BLaER1 (cell line): Measurements from ENCODE around the gene SEMA3B.
A peak's percentile ranks its signal among the peaks of the same experiment; 100 is the strongest.

ENCODE experiments used
- H3K27ac ChIP-seq: shearing (Covaris generic); formaldehyde crosslinking; 2 replicates; pipeline ENCODE4 v1.8.1; 2022
- H3K27me3 ChIP-seq: shearing (Covaris generic); formaldehyde crosslinking; 2 replicates; pipeline ENCODE4 v1.8.1; 2022
- H3K36me3 ChIP-seq: shearing (Covaris generic); formaldehyde crosslinking; 2 replicates; pipeline ENCODE4 v1.8.1; 2022
- H3K4me1 ChIP-seq: shearing (Covaris generic); formaldehyde crosslinking; 2 replicates; pipeline ENCODE4 v1.8.1; 2022
- H3K4me2 ChIP-seq: shearing (Covaris generic); formaldehyde crosslinking; 2 replicates; pipeline ENCODE4 v1.8.1; 2022
- H3K4me3 ChIP-seq: shearing (Covaris generic); formaldehyde crosslinking; 2 replicates; pipeline ENCODE4 v1.8.1; 2022
- H3K9ac ChIP-seq: shearing (Covaris generic); formaldehyde crosslinking; 2 replicates; pipeline ENCODE4 v1.8.1; 2022
- H3K9me3 ChIP-seq: shearing (Covaris generic); formaldehyde crosslinking; 2 replicates; pipeline ENCODE4 v1.8.1; 2022
- H4K20me1 ChIP-seq: shearing (Covaris generic); formaldehyde crosslinking; 2 replicates; pipeline ENCODE4 v1.8.1; 2022
- Cebpa-rat ChIP-seq: shearing (Covaris generic); IDR thresholded peaks from 2 replicates; pipeline ENCODE4 v1.8.1; 2022

The SEMA3B gene

GRCh38 chr3:50262778-50263177 is 6.2 kb upstream of the SEMA3B start:
- peak overlapping the region; percentile 97; the same call in 1 of the 2 replicates for H3K27ac ChIP-seq
- peaks cover 18% of the 10 kb centered on the region; the same call in 1 of the 2 replicates for H4K20me1 ChIP-seq
- peaks cover 19% of the 10 kb centered on the region for H3K27me3 ChIP-seq
- no peak overlapping the region for H3K9ac ChIP-seq
- peak overlapping the region; percentile 99; the same call in 1 of the 2 replicates for H3K4me2 ChIP-seq
- no peak overlapping the region for H3K4me3 ChIP-seq
- TF ChIP-seq Cebpa-rat, result no peak
- H3K36me3 ChIP-seq, result peaks cover 24% of the 10 kb centered on the region
- H3K9me3 ChIP-seq, result no peaks in the 10 kb centered on the region
- peaks cover 80% of the 10 kb centered on the region for H3K4me1 ChIP-seq

GRCh38 chr3:50263478-50264382 is 5.2 kb upstream of the SEMA3B start:
- peaks cover 10% of the 10 kb centered on the region; the same call in 1 of the 2 replicates for H4K20me1 ChIP-seq
- TF ChIP-seq Cebpa-rat, result no peak
- H3K4me2 ChIP-seq, result 0 out of 2 replicates have a peak overlapping the region, but pooled peaks have one; percentile 14
- peaks cover 80% of the 10 kb centered on the region for H3K4me1 ChIP-seq
- H3K4me3 ChIP-seq, result no peak overlapping the region
- H3K27ac ChIP-seq, result no peak overlapping the region
- peaks cover 15% of the 10 kb centered on the region for H3K36me3 ChIP-seq
- H3K27me3 ChIP-seq, result peaks cover 29% of the 10 kb centered on the region
- H3K9me3 ChIP-seq, result no peaks in the 10 kb centered on the region
- no peak overlapping the region for H3K9ac ChIP-seq

- Histone ChIP-seq H3K9me3 (no peaks in the 10 kb centered on the region), H4K20me1 (0 out of 2 replicates have a peak, but pooled peaks cover 2% of the 10 kb centered on the region), H3K36me3 (peaks cover 7% of the 10 kb centered on the region; the same call in 1 of the 2 replicates), H3K4me3 (no peak overlapping the region), H3K27ac (no peak overlapping the region), H3K9ac (no peak overlapping the region), H3K4me2 (peak overlapping the region; percentile 14; the same call in 1 of the 2 replicates), H3K4me1 (peaks cover 80% of the 10 kb centered on the region), H3K27me3 (peaks cover 36% of the 10 kb centered on the region)
- no peak for TF ChIP-seq Cebpa-rat
Observed at GRCh38 chr3:50264383-50264963, 4.5 kb upstream of the SEMA3B start.

- H3K4me2 ChIP-seq, result no peak overlapping the region
- peaks cover 37% of the 10 kb centered on the region for H3K27me3 ChIP-seq
- H3K27ac ChIP-seq, result no peak overlapping the region
- H3K36me3 ChIP-seq, result 0 out of 2 replicates have a peak, but pooled peaks cover 5% of the 10 kb centered on the region
- H3K4me3 ChIP-seq, result no peak overlapping the region
- H3K4me1 ChIP-seq, result peaks cover 79% of the 10 kb centered on the region
- H3K9me3 ChIP-seq, result no peaks in the 10 kb centered on the region
- TF ChIP-seq Cebpa-rat, result no peak
- H4K20me1 ChIP-seq, result no peaks in the 10 kb centered on the region
- no peak overlapping the region for H3K9ac ChIP-seq
Observed at GRCh38 chr3:50264964-50265485, 3.9 kb upstream of the SEMA3B start.

- Histone ChIP-seq H3K4me2 (no peak overlapping the region), H3K9me3 (no peaks in the 10 kb centered on the region), H3K4me1 (peaks cover 76% of the 10 kb centered on the region), H3K27ac (no peak overlapping the region), H3K4me3 (no peak overlapping the region), H4K20me1 (no peaks in the 10 kb centered on the region), H3K9ac (no peak overlapping the region), H3K36me3 (0 out of 2 replicates have a peak, but pooled peaks cover 5% of the 10 kb centered on the region), H3K27me3 (peaks cover 37% of the 10 kb centered on the region)
- no peak for TF ChIP-seq Cebpa-rat
Observed at GRCh38 chr3:50265571-50265970, 3.4 kb upstream of the SEMA3B start.

- Histone ChIP-seq H3K36me3 (0 out of 2 replicates have a peak, but pooled peaks cover 5% of the 10 kb centered on the region), H3K9ac (no peak overlapping the region), H3K4me2 (no peak overlapping the region), H3K4me3 (no peak overlapping the region), H3K4me1 (peaks cover 76% of the 10 kb centered on the region), H3K27me3 (peaks cover 37% of the 10 kb centered on the region), H4K20me1 (no peaks in the 10 kb centered on the region), H3K9me3 (no peaks in the 10 kb centered on the region), H3K27ac (no peak overlapping the region)
- no peak for TF ChIP-seq Cebpa-rat
Observed at GRCh38 chr3:50266017-50266416, 2.9 kb upstream of the SEMA3B start.

GRCh38 chr3:50266836-50267235 is 2.1 kb upstream of the SEMA3B start:
- Histone ChIP-seq H4K20me1 (no peaks in the 10 kb centered on the region), H3K36me3 (0 out of 2 replicates have a peak, but pooled peaks cover 5% of the 10 kb centered on the region), H3K4me3 (no peak overlapping the region), H3K4me2 (peak overlapping the region; percentile 54), H3K27ac (no peak overlapping the region), H3K9ac (no peak overlapping the region), H3K27me3 (peaks cover 37% of the 10 kb centered on the region), H3K4me1 (peaks cover 74% of the 10 kb centered on the region), H3K9me3 (no peaks in the 10 kb centered on the region)
- TF ChIP-seq Cebpa-rat, result no peak

- no peak for TF ChIP-seq Cebpa-rat
- Histone ChIP-seq H3K36me3 (0 out of 2 replicates have a peak, but pooled peaks cover 5% of the 10 kb centered on the region), H3K27ac (no peak overlapping the region), H3K4me1 (peaks cover 69% of the 10 kb centered on the region), H3K9me3 (no peaks in the 10 kb centered on the region), H3K9ac (no peak overlapping the region), H3K27me3 (peaks cover 37% of the 10 kb centered on the region), H4K20me1 (no peaks in the 10 kb centered on the region), H3K4me3 (no peak overlapping the region), H3K4me2 (peak overlapping the region; percentile 54)
Observed at GRCh38 chr3:50267280-50267913, 1.6 kb upstream of the SEMA3B start.

GRCh38 chr3:50268276-50268675 is 671 bp upstream of the SEMA3B start:
- Histone ChIP-seq H4K20me1 (peaks cover 2% of the 10 kb centered on the region), H3K27ac (no peak overlapping the region), H3K4me3 (no peak overlapping the region), H3K4me2 (peak overlapping the region; percentile 54), H3K27me3 (peaks cover 41% of the 10 kb centered on the region), H3K4me1 (peaks cover 69% of the 10 kb centered on the region), H3K36me3 (no peaks in the 10 kb centered on the region), H3K9me3 (no peaks in the 10 kb centered on the region), H3K9ac (no peak overlapping the region)
- TF ChIP-seq Cebpa-rat, result no peak
